ENCODE results near the gene ARID1B.

DNA sequence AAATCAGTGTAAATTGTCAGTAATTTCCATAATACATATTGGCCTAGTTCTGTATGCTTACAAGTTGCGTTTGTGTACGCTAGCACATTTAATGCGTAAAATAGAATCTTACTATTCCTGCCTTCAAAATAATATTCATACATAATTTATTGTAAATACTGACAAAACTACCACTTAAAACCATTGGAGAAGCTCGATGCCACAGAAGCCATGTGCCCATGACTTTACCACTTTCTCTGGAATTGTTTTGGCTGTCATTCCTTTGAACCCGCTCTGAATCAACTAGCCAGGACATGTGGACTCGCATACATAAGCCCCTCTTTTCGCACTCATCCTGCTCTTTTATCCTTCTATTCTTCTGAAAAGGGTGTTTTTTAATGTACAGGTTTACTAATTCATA lies 394.6 kb downstream of the ARID1B start:
- TF ChIP-seq, protein P1, sequence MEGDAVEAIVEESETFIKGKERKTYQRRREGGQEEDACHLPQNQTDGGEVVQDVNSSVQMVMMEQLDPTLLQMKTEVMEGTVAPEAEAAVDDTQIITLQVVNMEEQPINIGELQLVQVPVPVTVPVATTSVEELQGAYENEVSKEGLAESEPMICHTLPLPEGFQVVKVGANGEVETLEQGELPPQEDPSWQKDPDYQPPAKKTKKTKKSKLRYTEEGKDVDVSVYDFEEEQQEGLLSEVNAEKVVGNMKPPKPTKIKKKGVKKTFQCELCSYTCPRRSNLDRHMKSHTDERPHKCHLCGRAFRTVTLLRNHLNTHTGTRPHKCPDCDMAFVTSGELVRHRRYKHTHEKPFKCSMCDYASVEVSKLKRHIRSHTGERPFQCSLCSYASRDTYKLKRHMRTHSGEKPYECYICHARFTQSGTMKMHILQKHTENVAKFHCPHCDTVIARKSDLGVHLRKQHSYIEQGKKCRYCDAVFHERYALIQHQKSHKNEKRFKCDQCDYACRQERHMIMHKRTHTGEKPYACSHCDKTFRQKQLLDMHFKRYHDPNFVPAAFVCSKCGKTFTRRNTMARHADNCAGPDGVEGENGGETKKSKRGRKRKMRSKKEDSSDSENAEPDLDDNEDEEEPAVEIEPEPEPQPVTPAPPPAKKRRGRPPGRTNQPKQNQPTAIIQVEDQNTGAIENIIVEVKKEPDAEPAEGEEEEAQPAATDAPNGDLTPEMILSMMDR (IDR thresholded peaks at IDR 0.05 in 2 of 3, conservative IDR thresholded peaks at IDR 0.05 in 1 of 3; ENCODE audit: borderline replicate concordance in 1 of 3, insufficient read depth in 1 of 3, low read depth in 2 of 3, low read length in 2 of 3), result no peak
- no peak for TF ChIP-seq CBX3 (IDR thresholded peaks at IDR 0.05; ENCODE audit: low read depth)
- TF ChIP-seq SP1 (IDR thresholded peaks at IDR 0.05; ENCODE audit: low read depth), result no peak
- TF ChIP-seq POLR2A (IDR thresholded peaks at IDR 0.05; ENCODE audit: borderline replicate concordance, extremely low read depth, insufficient read depth, insufficient read length), result no peak
- TF ChIP-seq YY1 (IDR thresholded peaks at IDR 0.05; ENCODE audit: extremely low read depth, insufficient replicate concordance, low read depth, low read length), result no peak
- TF ChIP-seq TCF7L2 (IDR thresholded peaks at IDR 0.05; ENCODE audit: borderline replicate concordance, extremely low read depth, insufficient read depth, insufficient read length), result no peak
- TF ChIP-seq, protein P2, sequence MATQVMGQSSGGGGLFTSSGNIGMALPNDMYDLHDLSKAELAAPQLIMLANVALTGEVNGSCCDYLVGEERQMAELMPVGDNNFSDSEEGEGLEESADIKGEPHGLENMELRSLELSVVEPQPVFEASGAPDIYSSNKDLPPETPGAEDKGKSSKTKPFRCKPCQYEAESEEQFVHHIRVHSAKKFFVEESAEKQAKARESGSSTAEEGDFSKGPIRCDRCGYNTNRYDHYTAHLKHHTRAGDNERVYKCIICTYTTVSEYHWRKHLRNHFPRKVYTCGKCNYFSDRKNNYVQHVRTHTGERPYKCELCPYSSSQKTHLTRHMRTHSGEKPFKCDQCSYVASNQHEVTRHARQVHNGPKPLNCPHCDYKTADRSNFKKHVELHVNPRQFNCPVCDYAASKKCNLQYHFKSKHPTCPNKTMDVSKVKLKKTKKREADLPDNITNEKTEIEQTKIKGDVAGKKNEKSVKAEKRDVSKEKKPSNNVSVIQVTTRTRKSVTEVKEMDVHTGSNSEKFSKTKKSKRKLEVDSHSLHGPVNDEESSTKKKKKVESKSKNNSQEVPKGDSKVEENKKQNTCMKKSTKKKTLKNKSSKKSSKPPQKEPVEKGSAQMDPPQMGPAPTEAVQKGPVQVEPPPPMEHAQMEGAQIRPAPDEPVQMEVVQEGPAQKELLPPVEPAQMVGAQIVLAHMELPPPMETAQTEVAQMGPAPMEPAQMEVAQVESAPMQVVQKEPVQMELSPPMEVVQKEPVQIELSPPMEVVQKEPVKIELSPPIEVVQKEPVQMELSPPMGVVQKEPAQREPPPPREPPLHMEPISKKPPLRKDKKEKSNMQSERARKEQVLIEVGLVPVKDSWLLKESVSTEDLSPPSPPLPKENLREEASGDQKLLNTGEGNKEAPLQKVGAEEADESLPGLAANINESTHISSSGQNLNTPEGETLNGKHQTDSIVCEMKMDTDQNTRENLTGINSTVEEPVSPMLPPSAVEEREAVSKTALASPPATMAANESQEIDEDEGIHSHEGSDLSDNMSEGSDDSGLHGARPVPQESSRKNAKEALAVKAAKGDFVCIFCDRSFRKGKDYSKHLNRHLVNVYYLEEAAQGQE (IDR thresholded peaks at IDR 0.05; ENCODE audit: low read depth), result no peak
- TF ChIP-seq EZH2phosphoT487 (IDR thresholded peaks at IDR 0.05; ENCODE audit: borderline replicate concordance), result no peak
- TF ChIP-seq, protein P3, sequence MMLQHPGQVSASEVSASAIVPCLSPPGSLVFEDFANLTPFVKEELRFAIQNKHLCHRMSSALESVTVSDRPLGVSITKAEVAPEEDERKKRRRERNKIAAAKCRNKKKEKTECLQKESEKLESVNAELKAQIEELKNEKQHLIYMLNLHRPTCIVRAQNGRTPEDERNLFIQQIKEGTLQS (IDR thresholded peaks at IDR 0.05), result no peak
- TF ChIP-seq POLR2AphosphoS5 (IDR thresholded peaks at IDR 0.05; ENCODE audit: low read depth, low read length), result no peak
- no peak for TF ChIP-seq SIN3A (IDR thresholded peaks at IDR 0.05; ENCODE audit: low read depth)
- no peak for TF ChIP-seq JUND (IDR thresholded peaks at IDR 0.05)
- TF ChIP-seq, protein P4, sequence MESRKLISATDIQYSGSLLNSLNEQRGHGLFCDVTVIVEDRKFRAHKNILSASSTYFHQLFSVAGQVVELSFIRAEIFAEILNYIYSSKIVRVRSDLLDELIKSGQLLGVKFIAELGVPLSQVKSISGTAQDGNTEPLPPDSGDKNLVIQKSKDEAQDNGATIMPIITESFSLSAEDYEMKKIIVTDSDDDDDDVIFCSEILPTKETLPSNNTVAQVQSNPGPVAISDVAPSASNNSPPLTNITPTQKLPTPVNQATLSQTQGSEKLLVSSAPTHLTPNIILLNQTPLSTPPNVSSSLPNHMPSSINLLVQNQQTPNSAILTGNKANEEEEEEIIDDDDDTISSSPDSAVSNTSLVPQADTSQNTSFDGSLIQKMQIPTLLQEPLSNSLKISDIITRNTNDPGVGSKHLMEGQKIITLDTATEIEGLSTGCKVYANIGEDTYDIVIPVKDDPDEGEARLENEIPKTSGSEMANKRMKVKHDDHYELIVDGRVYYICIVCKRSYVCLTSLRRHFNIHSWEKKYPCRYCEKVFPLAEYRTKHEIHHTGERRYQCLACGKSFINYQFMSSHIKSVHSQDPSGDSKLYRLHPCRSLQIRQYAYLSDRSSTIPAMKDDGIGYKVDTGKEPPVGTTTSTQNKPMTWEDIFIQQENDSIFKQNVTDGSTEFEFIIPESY (IDR thresholded peaks at IDR 0.05; ENCODE audit: extremely low read depth, insufficient replicate concordance, low read length), result no peak
